Head of caudate nucleus (tissue), 42 donors: ENCODE results near the gene ITGB3BP.
"Not testable (repeated sequence)": the region's sequence is repeated elsewhere in the genome, so short reads cannot be mapped to it uniquely, and the experiment has no call there.

Source experiments
- DNase-seq, 42 donors: peaks; one replicate each; pipeline versions ENCODE4 v3.0.0 to v3.0.0-alpha.2; 2020 to 2021; ENCODE audit warnings: mixed read lengths in 7 of 42
- intact Hi-C: fragments of 100-400 bp; cut with DNase I; formaldehyde crosslinking; loops from one replicate; pipeline ENCODE4 v1.15.0; 2022

ITGB3BP gene

GRCh38 chr1:63442141-63442475 lies 80.9 kb downstream of the ITGB3BP start:
- intact Hi-C loops, result no loop called here
- DNase-seq, result no peak

GRCh38 chr1:63435161-63435560 lies 87.9 kb downstream of the ITGB3BP start:
- no peak for DNase-seq
- intact Hi-C loops, result no loop called here

GRCh38 chr1:63429281-63429680 lies 93.7 kb downstream of the ITGB3BP start:
- intact Hi-C loops, result no loop called here
- no peak for DNase-seq

GRCh38 chr1:63428815-63429214 lies 94.2 kb downstream of the ITGB3BP start:
- no peak for DNase-seq
- intact Hi-C loops, result no loop called here

- DNase-seq, result no peak
- intact Hi-C loops, result no loop called here
Observed at GRCh38 chr1:63423649-63424048, 99.4 kb downstream of the ITGB3BP start.

- intact Hi-C loops, DNase-seq: not testable (repeated sequence)
Observed at GRCh38 chr1:63420746-63421145, 102.3 kb downstream of the ITGB3BP start.

- DNase-seq, result no peak
- intact Hi-C loops, result no loop called here
Observed at GRCh38 chr1:63418101-63418500, 104.9 kb downstream of the ITGB3BP start.

GRCh38 chr1:63414691-63415365 lies 108.2 kb downstream of the ITGB3BP start:
- DNase-seq, result no peak

GRCh38 chr1:63413394-63413793 lies 109.6 kb downstream of the ITGB3BP start:
- intact Hi-C loops, result no loop called here
- no peak for DNase-seq

More at GRCh38 chr1:63414691-63415365, 108.2 kb downstream of the ITGB3BP start:
- intact Hi-C loops, result no loop called here

- no peak for DNase-seq
- intact Hi-C loops, result no loop called here
Observed at GRCh38 chr1:63411066-63411465, 112.0 kb downstream of the ITGB3BP start.

- no peak for DNase-seq
- intact Hi-C loops, result no loop called here
Observed at GRCh38 chr1:63408331-63408730, 114.7 kb downstream of the ITGB3BP start.

GRCh38 chr1:63407002-63407401 lies 116.0 kb downstream of the ITGB3BP start:
- DNase-seq, result no peak

GRCh38 chr1:63405987-63406386 lies 117.0 kb downstream of the ITGB3BP start:
- intact Hi-C loops, result no loop called here
- DNase-seq, result no peak

More at GRCh38 chr1:63407002-63407401, 116.0 kb downstream of the ITGB3BP start:
- intact Hi-C loops, result no loop called here

GRCh38 chr1:63405021-63405420 lies 118.0 kb downstream of the ITGB3BP start:
- intact Hi-C loops, result no loop called here

GRCh38 chr1:63403386-63403785 lies 119.6 kb downstream of the ITGB3BP start:
- intact Hi-C loops, result no loop called here
- DNase-seq, result no peak

More at GRCh38 chr1:63405021-63405420, 118.0 kb downstream of the ITGB3BP start:
- DNase-seq, result no peak

GRCh38 chr1:63401945-63402344 lies 121.1 kb downstream of the ITGB3BP start:
- intact Hi-C loops, result no loop called here
- DNase-seq, result no peak
